B cell (primary cell): ENCODE data around the gene GLTP.

Source experiments
- CTCF ChIP-seq: fragments of 200-600 bp; IDR thresholded peaks from one replicate; pipeline ENCODE4 v1.8.0; 2022; ENCODE audit warnings: antibody characterized with exemption, mild to moderate bottlenecking
- EZH2 ChIP-seq: IDR thresholded peaks from 2 replicates; pipeline ENCODE4 v1.6.1; 2012; ENCODE audit warnings: borderline replicate concordance, low read depth, mild to moderate bottlenecking, moderate library complexity, low read length; ENCODE audit not compliant: insufficient read depth, poor library complexity, severe bottlenecking

DNA sequence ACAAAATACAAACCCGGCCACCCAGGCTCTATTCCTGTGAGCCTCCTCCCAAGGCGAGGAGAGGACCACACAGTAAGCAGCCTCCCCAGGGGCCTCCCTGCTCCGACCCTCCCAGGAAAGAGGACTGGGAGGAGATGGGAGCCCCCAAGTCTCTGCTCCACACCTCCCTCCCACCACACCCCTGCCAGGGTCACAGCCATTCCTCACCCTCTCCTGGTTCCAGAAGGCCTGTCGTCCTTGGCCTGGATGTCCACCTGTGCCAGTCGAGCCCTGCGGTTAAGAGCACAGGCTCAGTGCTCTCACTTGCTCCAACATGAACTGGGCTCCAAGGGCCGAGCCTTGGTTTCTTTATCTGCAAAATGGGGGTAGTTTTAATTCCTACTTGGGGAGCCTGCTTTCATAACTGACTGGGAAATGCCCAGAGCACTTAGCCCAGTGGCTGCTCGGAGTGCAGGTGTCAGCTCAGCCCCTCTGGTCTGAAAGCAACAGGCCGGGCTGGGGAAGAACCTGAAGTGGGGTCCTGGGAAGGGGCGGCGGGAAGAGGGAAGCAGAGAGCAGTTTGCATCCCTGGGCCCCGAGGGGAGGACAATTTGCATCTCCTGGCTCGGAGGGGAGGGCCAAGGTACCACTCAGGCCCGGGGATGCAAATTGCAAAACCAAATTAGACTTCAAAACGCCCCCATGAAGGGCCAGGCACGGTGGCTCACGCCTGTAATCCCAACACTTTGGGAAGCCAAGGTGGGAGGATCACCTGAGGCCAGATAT is 43.3 kb upstream of the GLTP start:
- TF ChIP-seq CTCF (no peak), EZH2 (no peak)
